ENCODE measurements around the gene ATPAF2. TPM values are rescaled to one million over a fixed set of nuclear protein-coding genes. Genes with fewer than 3 reads are reported as not detected.

ATPAF2 gene
- total RNA-seq, 1 experiment from 2014 or later, result 46.1 TPM

GRCh38 chr17:18066866-18067265 is 27.9 kb upstream of the ATPAF2 start:
- no peak overlapping the region for H3K9ac ChIP-seq (ENCODE audit: low read length)
- no peaks in the 10 kb centered on the region for H4K20me1 ChIP-seq (ENCODE audit: insufficient read depth)
- RAD21 ChIA-PET (ENCODE audit: low non-redundant PET in 1 of 2, low total read pairs in 2 of 2, uncharacterized antibody in 2 of 2, unreplicated experiment in 2 of 2), result no interaction called here
- no peaks in the 10 kb centered on the region for H3K27me3 ChIP-seq (ENCODE audit: insufficient read depth, low read length)
- BruUV-seq (replicated peaks), result no TSS peak
- no peaks in the 10 kb centered on the region for H3K79me2 ChIP-seq (ENCODE audit: insufficient read depth, low read length)
- intact Hi-C loops (cut with micrococcal nuclease), result no loop called here
- no peak overlapping the region for H2AFZ ChIP-seq (ENCODE audit: low read depth, low read length, poor library complexity, severe bottlenecking)
- no peaks in the 10 kb centered on the region for H3K9me2 ChIP-seq (ENCODE audit: insufficient read depth)
- TF ChIP-seq ATF3 (IDR thresholded peaks at IDR 0.05) (no peak), REST (IDR thresholded peaks at IDR 0.05; ENCODE audit: low read depth) (no peak), ZFX (IDR thresholded peaks at IDR 0.05) (no peak), RAD21 (IDR thresholded peaks at IDR 0.05; ENCODE audit: low read depth) (no peak), SP1 (IDR thresholded peaks at IDR 0.05; ENCODE audit: low read depth) (no peak), CBX3 (IDR thresholded peaks at IDR 0.05; ENCODE audit: low read depth) (no peak), MAX (IDR thresholded peaks at IDR 0.05) (no peak), CTCF (IDR thresholded peaks at IDR 0.05 in 2 of 3, conservative IDR thresholded peaks at IDR 0.05 in 1 of 3; ENCODE audit: borderline replicate concordance in 1 of 3, insufficient read depth in 1 of 3, low read depth in 2 of 3, low read length in 2 of 3) (no peak), JUND (IDR thresholded peaks at IDR 0.05) (no peak), ELF1 (IDR thresholded peaks at IDR 0.05; ENCODE audit: borderline replicate concordance, low read depth) (no peak), EGR1 (IDR thresholded peaks at IDR 0.05; ENCODE audit: low read depth) (no peak), EZH2 (IDR thresholded peaks at IDR 0.05) (no peak), EZH2phosphoT487 (IDR thresholded peaks at IDR 0.05; ENCODE audit: borderline replicate concordance) (no peak), ZNF274 (IDR thresholded peaks at IDR 0.05; ENCODE audit: low read depth, low read length) (no peak), CEBPB (IDR thresholded peaks at IDR 0.05; ENCODE audit: low read depth) (no peak), YY1 (IDR thresholded peaks at IDR 0.05; ENCODE audit: extremely low read depth, insufficient replicate concordance, low read depth, low read length) (no peak)
- no peak overlapping the region for H3K4me2 ChIP-seq (ENCODE audit: low read length)
- POLR2A ChIA-PET, result no interaction called here
- peaks cover 0 to 5% of the 10 kb centered on the region in 2 experiments; a peak in 2 of 4 replicates for H3K36me3 ChIP-seq (ENCODE audit: control insufficient read depth in 1 of 2, insufficient read depth in 2 of 2, low read length in 2 of 2)
- CTCF ChIA-PET, result no interaction called here
- no peaks in the 10 kb centered on the region for H3K9me3 ChIP-seq (ENCODE audit: control insufficient read depth in 1 of 2, insufficient read depth in 1 of 2, low read depth in 1 of 2, low read length in 2 of 2)
- no peak overlapping the region for H3K4me3 ChIP-seq (replicated peaks in 1 of 2; ENCODE audit: low read depth in 1 of 2, low read length in 2 of 2)
- DNase-seq (ENCODE audit: low read depth, low spot score) (no peak), ATAC-seq (no peak)
- no peak overlapping the region for H3K27ac ChIP-seq (ENCODE audit: low read depth, low read length)
- peaks cover 8 to 10% of the 10 kb centered on the region in 2 experiments for H3K4me1 ChIP-seq (ENCODE audit: control insufficient read depth in 1 of 2, insufficient read depth in 2 of 2, low read length in 2 of 2)
